Caco-2 (cell line): ENCODE measurements around the gene KHDRBS1. TPM values are rescaled to one million over a fixed set of nuclear protein-coding genes. Genes with fewer than 3 reads are reported as not detected.

Source experiments
- BruUV-seq: library from RNA; stranded (reverse); fragments of 400-500 nt; replicated peaks from 2 replicates; lab custom pipeline; 2021; lab: Mats Ljungman, UMichigan
- CTCF ChIA-PET: fragments of 300-600 bp; sonication (Branson Sonifier 250); formaldehyde crosslinking; loops from one replicate; lab custom pipeline; 2022; ENCODE audit warnings: antibody characterized with exemption; lab: Charles Lee
- POLR2A ChIA-PET: fragments of 300-600 bp; sonication (Branson Sonifier 250); formaldehyde crosslinking; loops from one replicate; lab custom pipeline; 2022; ENCODE audit warnings: antibody characterized with exemption; lab: Charles Lee
- DNase-seq, 2 experiments: peaks; one replicate each; pipeline versions ENCODE4 v3.0.0 to v3.0.0-alpha.2; 2020 to 2022
- H3K27me3 ChIP-seq: replicated peaks from 2 replicates; pipeline ENCODE4 v1.6.0; 2011; ENCODE audit warnings: low read length; ENCODE audit not compliant: control insufficient read depth, insufficient read depth
- H3K36me3 ChIP-seq: 2 replicates; pipeline ENCODE4 v1.5.1; 2011; ENCODE audit warnings: low read length; ENCODE audit not compliant: control insufficient read depth, insufficient read depth
- H3K4me1 ChIP-seq: fragments of 250-450 bp; sonication (Bioruptor Pico); 2 replicates; pipeline ENCODE4 v1.5.1; 2020; ENCODE audit warnings: mild to moderate bottlenecking
- H3K4me3 ChIP-seq: 2 replicates; pipeline ENCODE4 v1.5.1; 2011; ENCODE audit warnings: low read depth, mild to moderate bottlenecking, control low read depth, low read length
- H3K9me3 ChIP-seq: fragments of 250-450 bp; sonication (Bioruptor Pico); 2 replicates; pipeline ENCODE4 v1.5.1; 2020; ENCODE audit warnings: mild to moderate bottlenecking, moderate library complexity
- H3K27ac Mint-ChIP-seq: one replicate; pipeline ENCODE4 v1.8.0; 2022; ENCODE audit warnings: mixed read lengths; ENCODE audit not compliant: unreplicated experiment
- H3K27me3 Mint-ChIP-seq: one replicate; pipeline ENCODE4 v1.8.0; 2022; ENCODE audit warnings: mixed read lengths; ENCODE audit not compliant: insufficient read depth, unreplicated experiment
- H3K36me3 Mint-ChIP-seq: one replicate; pipeline ENCODE4 v1.8.0; 2022; ENCODE audit warnings: mild to moderate bottlenecking, mixed read lengths; ENCODE audit not compliant: insufficient read depth, unreplicated experiment
- H3K4me1 Mint-ChIP-seq: one replicate; pipeline ENCODE4 v1.8.0; 2022; ENCODE audit warnings: low read depth, mixed read lengths; ENCODE audit not compliant: unreplicated experiment
- H3K4me3 Mint-ChIP-seq: one replicate; pipeline ENCODE4 v1.8.0; 2022; ENCODE audit warnings: mild to moderate bottlenecking, moderate library complexity, mixed read lengths; ENCODE audit not compliant: unreplicated experiment
- H3K9me3 Mint-ChIP-seq: one replicate; pipeline ENCODE4 v1.8.0; 2022; ENCODE audit warnings: mixed read lengths; ENCODE audit not compliant: unreplicated experiment
- CTCF ChIP-seq, 2 experiments: fragments of 200-600 bp in 1 of 2; IDR thresholded peaks; 1 replicate in 1 of 2; 2 replicates in 1 of 2; pipeline versions ENCODE4 v1.5.1 to v1.8.0; 2011 to 2022; ENCODE audit warnings: antibody characterized with exemption in 1 of 2, control low read depth in 1 of 2, inconsistent platforms in 1 of 2, low read depth in 1 of 2, low read length in 1 of 2, mild to moderate bottlenecking in 1 of 2, moderate library complexity in 1 of 2; ENCODE audit not compliant: insufficient read depth in 1 of 2, severe bottlenecking in 1 of 2, unreplicated experiment in 1 of 2
- intact Hi-C: fragments of 100-400 bp; cut with micrococcal nuclease; formaldehyde crosslinking; loops from one replicate; pipeline ENCODE4 v1.10.0; 2022; ENCODE audit not compliant: unreplicated experiment
- total RNA-seq: library from RNA; stranded (reverse); gene quantifications from 2 replicates; pipeline ENCODE4 v1.2.3, GENCODE V29; 2022

Gene KHDRBS1
- total RNA-seq, 1 experiment from 2014 or later: 137 TPM

GRCh38 chr1:31985430-31985829, 28.2 kb upstream of the KHDRBS1 start:
- no peaks in the 10 kb centered on the region for H3K9me3 Mint-ChIP-seq
- no peak for TF ChIP-seq CTCF (IDR thresholded peaks at IDR 0.05; ENCODE audit: insufficient read depth in 1 of 2, low read depth in 1 of 2, low read length in 1 of 2, severe bottlenecking in 1 of 2, unreplicated experiment in 1 of 2)
- no peaks in the 10 kb centered on the region for H3K36me3 ChIP-seq
- no TSS peak for BruUV-seq
- CTCF ChIA-PET: no interaction called here
- no peaks in the 10 kb centered on the region for H3K9me3 ChIP-seq
- no peaks in the 10 kb centered on the region for H3K27me3 ChIP-seq
- no peaks in the 10 kb centered on the region for H3K4me1 ChIP-seq
- intact Hi-C loops: no loop called here
- H3K4me3 ChIP-seq: no peak overlapping the region
- H3K4me1 Mint-ChIP-seq: no peaks in the 10 kb centered on the region
- POLR2A ChIA-PET: no interaction called here
- no peak overlapping the region for H3K27ac Mint-ChIP-seq
- H3K27me3 Mint-ChIP-seq: no peaks in the 10 kb centered on the region
- DNase-seq: no peak
- H3K36me3 Mint-ChIP-seq: no peaks in the 10 kb centered on the region
- H3K4me3 Mint-ChIP-seq: no peak overlapping the region

DNA sequence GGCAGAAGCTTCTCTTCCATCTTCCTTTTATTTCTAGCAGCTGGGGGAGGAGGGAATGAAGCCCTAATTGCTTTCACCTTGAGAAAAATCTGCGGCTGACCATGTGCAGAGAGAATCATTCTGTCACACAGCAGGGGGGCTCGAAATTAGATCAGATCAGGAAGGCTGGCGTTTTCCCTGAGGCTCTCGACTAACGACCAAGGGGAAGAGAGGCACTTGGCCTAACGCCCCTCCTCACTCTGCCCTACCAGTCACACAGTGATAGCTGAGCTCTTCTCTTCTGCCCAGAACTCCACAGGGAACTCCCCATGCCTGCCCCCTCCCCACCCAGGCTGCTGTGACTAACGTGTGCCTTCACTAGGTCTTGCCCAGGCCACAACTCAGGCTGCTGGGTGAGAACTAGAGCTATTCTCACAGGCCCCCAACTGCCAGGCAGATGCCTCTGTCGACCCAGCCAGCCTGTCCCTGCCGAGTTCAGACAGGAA, 26.5 kb upstream of the KHDRBS1 start:
- no peak overlapping the region for H3K27ac Mint-ChIP-seq
- TF ChIP-seq CTCF (IDR thresholded peaks at IDR 0.05; ENCODE audit: insufficient read depth in 1 of 2, low read depth in 1 of 2, low read length in 1 of 2, severe bottlenecking in 1 of 2, unreplicated experiment in 1 of 2): no peak

GRCh38 chr1:31989964-31990363, 23.7 kb upstream of the KHDRBS1 start:
- H3K4me3 ChIP-seq: no peak overlapping the region
- TF ChIP-seq CTCF (IDR thresholded peaks at IDR 0.05; ENCODE audit: insufficient read depth in 1 of 2, low read depth in 1 of 2, low read length in 1 of 2, severe bottlenecking in 1 of 2, unreplicated experiment in 1 of 2): no peak
- no peaks in the 10 kb centered on the region for H3K27me3 Mint-ChIP-seq
- no peaks in the 10 kb centered on the region for H3K9me3 Mint-ChIP-seq
- H3K36me3 ChIP-seq: no peaks in the 10 kb centered on the region
- H3K4me1 ChIP-seq: no peaks in the 10 kb centered on the region
- no peaks in the 10 kb centered on the region for H3K4me1 Mint-ChIP-seq
- no peak overlapping the region for H3K27ac Mint-ChIP-seq
- POLR2A ChIA-PET: no interaction called here
- no peaks in the 10 kb centered on the region for H3K9me3 ChIP-seq
- H3K36me3 Mint-ChIP-seq: no peaks in the 10 kb centered on the region
- no peaks in the 10 kb centered on the region for H3K27me3 ChIP-seq
- intact Hi-C loops: no loop called here
- no TSS peak for BruUV-seq
- no peak overlapping the region for H3K4me3 Mint-ChIP-seq
- DNase-seq: no peak
- CTCF ChIA-PET: no interaction called here

More for the DNA sequence above, 26.5 kb upstream of the KHDRBS1 start:
- Mint-ChIP-seq H3K27me3 (no peaks in the 10 kb centered on the region), H3K9me3 (no peaks in the 10 kb centered on the region), H3K36me3 (no peaks in the 10 kb centered on the region), H3K4me1 (no peaks in the 10 kb centered on the region), H3K4me3 (no peak overlapping the region)
- ChIA-PET POLR2A (no interaction called here), CTCF (no interaction called here)
- no peak overlapping the region for H3K4me3 ChIP-seq
- H3K36me3 ChIP-seq: no peaks in the 10 kb centered on the region
- no peak for DNase-seq
- intact Hi-C loops: no loop called here
- H3K4me1 ChIP-seq: no peaks in the 10 kb centered on the region
- no peaks in the 10 kb centered on the region for H3K27me3 ChIP-seq
- BruUV-seq: no TSS peak
- H3K9me3 ChIP-seq: no peaks in the 10 kb centered on the region
